Ovary (tissue), 3 donors: ENCODE data around the gene PALS2.

Experiments
- CTCF ChIP-seq, 3 donors: fragments of 450-650 bp in 2 of 3; fragments of 200-600 bp in 1 of 3; IDR thresholded peaks; one replicate each; pipeline versions ENCODE4 v1.5.1 to v1.8.0; 2016 to 2022; ENCODE audit warnings: antibody characterized with exemption in 3 of 3, mild to moderate bottlenecking in 1 of 3
- POLR2A ChIP-seq: fragments of 450-650 bp; IDR thresholded peaks from one replicate; pipeline ENCODE4 v1.6.1; 2017; ENCODE audit warnings: antibody characterized with exemption, mild to moderate bottlenecking, moderate library complexity
- donor health status: DM: no; HTN: no; CAD: no.

DNA sequence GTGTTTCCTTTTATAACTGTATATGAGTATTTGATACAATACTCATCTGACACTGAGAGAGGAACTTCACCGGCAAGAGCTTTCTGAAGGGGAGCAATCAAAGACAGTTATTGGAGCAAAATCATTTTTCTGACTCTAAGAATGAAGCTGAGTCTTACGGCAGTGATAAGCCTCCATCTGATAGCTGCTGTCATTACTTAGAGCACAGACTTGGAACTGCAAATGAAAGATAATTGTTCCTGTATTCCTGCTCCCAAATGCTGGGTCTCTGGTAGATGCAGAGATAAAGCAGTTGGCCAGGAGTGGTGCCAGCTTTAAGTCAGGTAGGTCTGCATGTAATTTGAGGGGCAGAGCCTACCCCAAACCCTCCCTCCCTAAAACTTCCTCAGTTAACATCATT is 2.3 kb upstream of the PALS2 start:
- TF ChIP-seq CTCF (IDR thresholded peaks at IDR 0.05) (no peak), POLR2A (no peak)
